K562 (cell line): ENCODE measurements around the gene DHPS. TPM values are rescaled to one million over a fixed set of nuclear protein-coding genes. Genes with fewer than 3 reads are reported as not detected.

Experiments
- CBFB ChIP-seq: sonication (generic); formaldehyde crosslinking; IDR thresholded peaks from 2 replicates; pipeline ENCODE4 v1.4.0; 2020; ENCODE audit warnings: mild to moderate bottlenecking, missing genetic modification reagents
- CBX5 ChIP-seq: IDR thresholded peaks from 2 replicates; pipeline ENCODE4 v1.6.1; 2014; ENCODE audit warnings: low read depth, borderline replicate concordance
- MAZ ChIP-seq, 2 experiments: fragments of 450-650 bp in 1 of 2; sonication (generic) in 1 of 2; formaldehyde crosslinking; IDR thresholded peaks in 1 of 2; conservative IDR thresholded peaks in 1 of 2; 2 replicates each; pipeline versions ENCODE4 v1.4.0 to v1.5.0; 2020; ENCODE audit warnings: mild to moderate bottlenecking in 1 of 2, missing genetic modification reagents in 1 of 2
- STAT6 ChIP-seq: sonication (generic); formaldehyde crosslinking; IDR thresholded peaks from 2 replicates; pipeline ENCODE4 v1.8.1; 2023; ENCODE audit warnings: mild to moderate bottlenecking, missing genetic modification reagents
- ZBTB12 ChIP-seq: fragments of 250-450 bp; sonication (Bioruptor Pico); IDR thresholded peaks from 2 replicates; pipeline ENCODE4 v1.4.0; 2020
- polyA plus RNA-seq, 8 experiments: library from polyadenylated mRNA; depleted of rRNA in 4 of 8; stranded (reverse) in 5 of 8; unstranded in 3 of 8; fragments of >200 nt; fragmentation: Nextera tagmentation in 2 of 8; fragmentation: Illumina TruSeq in 1 of 8; extraction: Ambion mirVana in 2 of 8; extraction: Trizol in 1 of 8; gene quantifications; 2 replicates each; pipeline versions ENCODE4 v1.2.1 to v1.2.3, GENCODE V29; 2011 to 2014; ENCODE audit warnings: inconsistent platforms in 1 of 8, missing spikeins in 1 of 8
- total RNA-seq, 7 experiments: library from RNA; depleted of rRNA in 6 of 7; stranded (reverse); fragments of >200 nt in 6 of 7; fragmentation: Illumina TruSeq in 2 of 7; extraction: Trizol in 2 of 7; gene quantifications; 2 replicates each; pipeline versions ENCODE4 v1.2.1 to v1.2.3, GENCODE V29; 2011 to 2021; ENCODE audit warnings: low replicate concordance in 1 of 7
- TF ChIP-seq, protein P1 (sequence below): fragments of 450-650 bp; IDR thresholded peaks from 2 replicates; pipeline ENCODE4 v1.6.1; 2016; ENCODE audit warnings: missing biosample characterization, missing genetic modification characterization
- TF ChIP-seq, protein P2 (sequence below), 3 experiments: IDR thresholded peaks in 2 of 3; conservative IDR thresholded peaks in 1 of 3; 2 replicates each; pipeline ENCODE4 v1.5.1; 2011 to 2012; ENCODE audit warnings: low read length in 3 of 3, mild to moderate bottlenecking in 3 of 3, control low read depth in 2 of 3, improper control_type of control experiment in 1 of 3, inconsistent platforms in 1 of 3, low read depth in 1 of 3, mixed read lengths in 1 of 3, moderate library complexity in 1 of 3; ENCODE audit not compliant: insufficient read depth in 2 of 3
- TF ChIP-seq, protein P3 (sequence below): fragments of 450-650 bp; IDR thresholded peaks from 2 replicates; pipeline ENCODE4 v1.7.1; 2018; ENCODE audit warnings: mild to moderate bottlenecking, low read depth; ENCODE audit not compliant: partially characterized antibody

The DHPS gene
- total and polyA plus RNA-seq, 9 of the 15 experiments (the other 6 are each of a cell fraction or from before 2014, with no cell fraction given), result 47.1 to 110 (median 79.9) TPM

GRCh38 chr19:12666265-12667048, 15.2 kb downstream of the DHPS start, which contains the start of the genes MAN2B1 and WDR83 (continued):
- TF ChIP-seq, protein P1, sequence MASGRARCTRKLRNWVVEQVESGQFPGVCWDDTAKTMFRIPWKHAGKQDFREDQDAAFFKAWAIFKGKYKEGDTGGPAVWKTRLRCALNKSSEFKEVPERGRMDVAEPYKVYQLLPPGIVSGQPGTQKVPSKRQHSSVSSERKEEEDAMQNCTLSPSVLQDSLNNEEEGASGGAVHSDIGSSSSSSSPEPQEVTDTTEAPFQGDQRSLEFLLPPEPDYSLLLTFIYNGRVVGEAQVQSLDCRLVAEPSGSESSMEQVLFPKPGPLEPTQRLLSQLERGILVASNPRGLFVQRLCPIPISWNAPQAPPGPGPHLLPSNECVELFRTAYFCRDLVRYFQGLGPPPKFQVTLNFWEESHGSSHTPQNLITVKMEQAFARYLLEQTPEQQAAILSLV (tag), result no peak
- no peak for TF ChIP-seq CBX5
- no peak for TF ChIP-seq CBFB (CRISPR knock-in tag)
- TF ChIP-seq MAZ (CRISPR knock-in tag; conservative IDR thresholded peaks at IDR 0.05 in 1 of 2, IDR thresholded peaks at IDR 0.05 in 1 of 2), result peak in 1 of 2 experiments; percentile 66; a peak in 2 of 4 replicates
- no peak for TF ChIP-seq STAT6 (CRISPR knock-in tag)
- TF ChIP-seq, protein P2, sequence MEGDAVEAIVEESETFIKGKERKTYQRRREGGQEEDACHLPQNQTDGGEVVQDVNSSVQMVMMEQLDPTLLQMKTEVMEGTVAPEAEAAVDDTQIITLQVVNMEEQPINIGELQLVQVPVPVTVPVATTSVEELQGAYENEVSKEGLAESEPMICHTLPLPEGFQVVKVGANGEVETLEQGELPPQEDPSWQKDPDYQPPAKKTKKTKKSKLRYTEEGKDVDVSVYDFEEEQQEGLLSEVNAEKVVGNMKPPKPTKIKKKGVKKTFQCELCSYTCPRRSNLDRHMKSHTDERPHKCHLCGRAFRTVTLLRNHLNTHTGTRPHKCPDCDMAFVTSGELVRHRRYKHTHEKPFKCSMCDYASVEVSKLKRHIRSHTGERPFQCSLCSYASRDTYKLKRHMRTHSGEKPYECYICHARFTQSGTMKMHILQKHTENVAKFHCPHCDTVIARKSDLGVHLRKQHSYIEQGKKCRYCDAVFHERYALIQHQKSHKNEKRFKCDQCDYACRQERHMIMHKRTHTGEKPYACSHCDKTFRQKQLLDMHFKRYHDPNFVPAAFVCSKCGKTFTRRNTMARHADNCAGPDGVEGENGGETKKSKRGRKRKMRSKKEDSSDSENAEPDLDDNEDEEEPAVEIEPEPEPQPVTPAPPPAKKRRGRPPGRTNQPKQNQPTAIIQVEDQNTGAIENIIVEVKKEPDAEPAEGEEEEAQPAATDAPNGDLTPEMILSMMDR (IDR thresholded peaks at IDR 0.05 in 2 of 3, conservative IDR thresholded peaks at IDR 0.05 in 1 of 3; ENCODE audit: insufficient read depth in 2 of 3, low read depth in 1 of 3, low read length in 3 of 3), result no peak
- TF ChIP-seq ZBTB12, result no peak
- TF ChIP-seq, protein P3, sequence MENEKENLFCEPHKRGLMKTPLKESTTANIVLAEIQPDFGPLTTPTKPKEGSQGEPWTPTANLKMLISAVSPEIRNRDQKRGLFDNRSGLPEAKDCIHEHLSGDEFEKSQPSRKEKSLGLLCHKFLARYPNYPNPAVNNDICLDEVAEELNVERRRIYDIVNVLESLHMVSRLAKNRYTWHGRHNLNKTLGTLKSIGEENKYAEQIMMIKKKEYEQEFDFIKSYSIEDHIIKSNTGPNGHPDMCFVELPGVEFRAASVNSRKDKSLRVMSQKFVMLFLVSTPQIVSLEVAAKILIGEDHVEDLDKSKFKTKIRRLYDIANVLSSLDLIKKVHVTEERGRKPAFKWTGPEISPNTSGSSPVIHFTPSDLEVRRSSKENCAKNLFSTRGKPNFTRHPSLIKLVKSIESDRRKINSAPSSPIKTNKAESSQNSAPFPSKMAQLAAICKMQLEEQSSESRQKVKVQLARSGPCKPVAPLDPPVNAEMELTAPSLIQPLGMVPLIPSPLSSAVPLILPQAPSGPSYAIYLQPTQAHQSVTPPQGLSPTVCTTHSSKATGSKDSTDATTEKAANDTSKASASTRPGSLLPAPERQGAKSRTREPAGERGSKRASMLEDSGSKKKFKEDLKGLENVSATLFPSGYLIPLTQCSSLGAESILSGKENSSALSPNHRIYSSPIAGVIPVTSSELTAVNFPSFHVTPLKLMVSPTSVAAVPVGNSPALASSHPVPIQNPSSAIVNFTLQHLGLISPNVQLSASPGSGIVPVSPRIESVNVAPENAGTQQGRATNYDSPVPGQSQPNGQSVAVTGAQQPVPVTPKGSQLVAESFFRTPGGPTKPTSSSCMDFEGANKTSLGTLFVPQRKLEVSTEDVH, result peak; percentile 25
